Astrocyte (in vitro differentiated cells and primary cell): ENCODE data around the gene OCIAD2. TPM values are rescaled to one million over a fixed set of nuclear protein-coding genes. Genes with fewer than 3 reads are reported as not detected.
"Not testable (repeated sequence)": the region's sequence is repeated elsewhere in the genome, so short reads cannot be mapped to it uniquely, and the experiment has no call there.

Experiments used
- DNase-seq: peaks from one replicate; pipeline ENCODE4 v3.0.0-alpha.2; 2010; ENCODE audit warnings: low read depth
- FAIRE-seq: peaks from 2 replicates; lab custom pipeline; 2011; peaks lifted over from hg19 to GRCh38; lab: Jason Lieb, UNC
- H2AFZ ChIP-seq: 2 replicates; pipeline ENCODE4 v1.6.0; 2012; ENCODE audit warnings: low read depth, low read length, inconsistent platforms
- H3K27ac ChIP-seq: 2 replicates; pipeline ENCODE4 v1.5.1; 2011; ENCODE audit warnings: low read depth, low read length, inconsistent platforms
- H3K27me3 ChIP-seq: 2 replicates; pipeline ENCODE4 v1.6.0; 2011; ENCODE audit warnings: low read length, inconsistent platforms; ENCODE audit not compliant: insufficient read depth
- H3K36me3 ChIP-seq: 2 replicates; pipeline ENCODE4 v1.5.1; 2011; ENCODE audit warnings: low read length, inconsistent platforms; ENCODE audit not compliant: insufficient read depth
- H3K4me1 ChIP-seq: 2 replicates; pipeline ENCODE4 v1.5.1; 2011; ENCODE audit warnings: low read length, inconsistent platforms; ENCODE audit not compliant: insufficient read depth
- H3K4me2 ChIP-seq: 2 replicates; pipeline ENCODE4 v1.6.0; 2012; ENCODE audit warnings: low read length, inconsistent platforms
- H3K4me3 ChIP-seq: 2 replicates; pipeline ENCODE4 v1.5.1; 2011; ENCODE audit warnings: low read depth, mild to moderate bottlenecking, low read length, inconsistent platforms; ENCODE audit not compliant: insufficient read depth
- H3K79me2 ChIP-seq: 2 replicates; pipeline ENCODE4 v1.6.0; 2012; ENCODE audit warnings: mild to moderate bottlenecking, low read length, inconsistent platforms; ENCODE audit not compliant: insufficient read depth
- H3K9ac ChIP-seq: 2 replicates; pipeline ENCODE4 v1.6.0; 2012; ENCODE audit warnings: mild to moderate bottlenecking, low read length, inconsistent platforms
- H3K9me3 ChIP-seq: 2 replicates; pipeline ENCODE4 v1.5.1; 2012; ENCODE audit warnings: low read depth, mild to moderate bottlenecking, low read length, inconsistent platforms; ENCODE audit not compliant: insufficient read depth
- H4K20me1 ChIP-seq: 2 replicates; pipeline ENCODE4 v1.6.0; 2012; ENCODE audit warnings: low read length, inconsistent platforms; ENCODE audit not compliant: insufficient read depth
- H3K27ac Mint-ChIP-seq: one replicate; pipeline ENCODE4 v1.8.0; 2021; ENCODE audit warnings: mild to moderate bottlenecking, mixed read lengths; ENCODE audit not compliant: unreplicated experiment
- H3K27me3 Mint-ChIP-seq: one replicate; pipeline ENCODE4 v1.8.0; 2021; ENCODE audit warnings: low read depth, mixed read lengths; ENCODE audit not compliant: unreplicated experiment
- H3K36me3 Mint-ChIP-seq: one replicate; pipeline ENCODE4 v1.8.0; 2021; ENCODE audit warnings: low read depth, mixed read lengths; ENCODE audit not compliant: unreplicated experiment
- H3K4me1 Mint-ChIP-seq: one replicate; pipeline ENCODE4 v1.8.0; 2021; ENCODE audit warnings: low read depth, mixed read lengths; ENCODE audit not compliant: unreplicated experiment
- H3K4me3 Mint-ChIP-seq: one replicate; pipeline ENCODE4 v1.8.0; 2021; ENCODE audit warnings: mild to moderate bottlenecking, moderate library complexity, mixed read lengths; ENCODE audit not compliant: unreplicated experiment
- H3K9me3 Mint-ChIP-seq: one replicate; pipeline ENCODE4 v1.8.0; 2021; ENCODE audit warnings: mild to moderate bottlenecking, mixed read lengths; ENCODE audit not compliant: unreplicated experiment
- CTCF ChIP-seq: IDR thresholded peaks from 2 replicates; pipeline ENCODE4 v1.5.1; 2011; ENCODE audit warnings: low read depth, mild to moderate bottlenecking, inconsistent platforms, low read length, moderate library complexity; ENCODE audit not compliant: insufficient read depth
- EZH2 ChIP-seq: IDR thresholded peaks from 2 replicates; pipeline ENCODE4 v1.6.1; 2012; ENCODE audit warnings: mild to moderate bottlenecking, low read length, inconsistent platforms; ENCODE audit not compliant: insufficient read depth
- total RNA-seq: library from RNA; stranded (reverse); gene quantifications from 2 replicates; pipeline ENCODE4 v1.2.1, GENCODE V29; 2021

Gene OCIAD2
- total RNA-seq, 1 donor from 2014 or later: 76.1 TPM

- no peaks in the 10 kb centered on the region for H3K27me3 ChIP-seq
- H3K4me3 ChIP-seq: no peak overlapping the region
- DNase-seq: no peak
- H3K9ac ChIP-seq: no peak overlapping the region
- TF ChIP-seq CTCF (no peak), EZH2 (no peak)
- peaks cover 34% of the 10 kb centered on the region for H3K36me3 ChIP-seq
- H3K4me1 ChIP-seq: no peaks in the 10 kb centered on the region
- no peak overlapping the region for H3K27ac Mint-ChIP-seq
- H3K27me3 Mint-ChIP-seq: no peaks in the 10 kb centered on the region
- no peaks in the 10 kb centered on the region for H3K79me2 ChIP-seq
- no peak overlapping the region for H3K27ac ChIP-seq
- no peak overlapping the region for H2AFZ ChIP-seq
- FAIRE-seq: no peak
- peaks cover 22% of the 10 kb centered on the region for H3K36me3 Mint-ChIP-seq
- H3K4me3 Mint-ChIP-seq: no peak overlapping the region
- H3K9me3 ChIP-seq: no peaks in the 10 kb centered on the region
- no peaks in the 10 kb centered on the region for H3K4me1 Mint-ChIP-seq
- H3K4me2 ChIP-seq: no peak overlapping the region
- peaks cover 11% of the 10 kb centered on the region for H3K9me3 Mint-ChIP-seq
- H4K20me1 ChIP-seq: no peaks in the 10 kb centered on the region
These were observed 15.4 kb downstream of the OCIAD2 start for GRCh38 chr4:48891028-48891619.

- not testable (repeated sequence) for DNase-seq, FAIRE-seq
These were observed 16.8 kb downstream of the OCIAD2 start for GRCh38 chr4:48889750-48890149.

GRCh38 chr4:48881646-48882045 lies 24.9 kb downstream of the OCIAD2 start:
- not testable (repeated sequence) for H3K27me3 ChIP-seq, H3K27ac ChIP-seq, H3K4me2 ChIP-seq, H3K4me3 Mint-ChIP-seq, H3K4me1 ChIP-seq, H3K79me2 ChIP-seq, H3K9ac ChIP-seq, H3K9me3 ChIP-seq, H3K27ac Mint-ChIP-seq, DNase-seq, H3K9me3 Mint-ChIP-seq, H3K4me3 ChIP-seq, H3K4me1 Mint-ChIP-seq, FAIRE-seq, H3K36me3 ChIP-seq, H3K36me3 Mint-ChIP-seq, H4K20me1 ChIP-seq, H2AFZ ChIP-seq, H3K27me3 Mint-ChIP-seq

More at GRCh38 chr4:48889750-48890149, 16.8 kb downstream of the OCIAD2 start:
- peaks cover 11% of the 10 kb centered on the region for H3K9me3 Mint-ChIP-seq
- not testable (repeated sequence) for H3K27me3 ChIP-seq, H3K4me1 Mint-ChIP-seq, H3K27ac ChIP-seq, H3K4me2 ChIP-seq, H4K20me1 ChIP-seq, H3K9ac ChIP-seq, H3K4me3 ChIP-seq, H3K27ac Mint-ChIP-seq, H3K4me3 Mint-ChIP-seq, H3K9me3 ChIP-seq, H3K79me2 ChIP-seq, H3K4me1 ChIP-seq, H3K27me3 Mint-ChIP-seq, H2AFZ ChIP-seq
- peaks cover 25% of the 10 kb centered on the region for H3K36me3 ChIP-seq
- H3K36me3 Mint-ChIP-seq: peaks cover 22% of the 10 kb centered on the region
